HK-2 (cell line): ENCODE measurements around the gene ADGB.
A peak's percentile ranks its signal among the peaks of the same experiment; 100 is the strongest.
"Not testable (repeated sequence)": the region's sequence is repeated elsewhere in the genome, so short reads cannot be mapped to it uniquely, and the experiment has no call there.

Experiments used
- DNase-seq: peaks from one replicate; pipeline ENCODE4 v3.0.0-alpha.2; 2018; ENCODE audit not compliant: unreplicated experiment

ADGB gene

GRCh38 chr6:146819596-146820320 is 221.0 kb downstream of the ADGB start:
- no peak for DNase-seq

- DNase-seq = no peak
These were observed 228.6 kb downstream of the ADGB start for GRCh38 chr6:146827216-146827928.

GRCh38 chr6:146829792-146830565 is 231.2 kb downstream of the ADGB start:
- DNase-seq = no peak

GRCh38 chr6:146833157-146833556 is 234.4 kb downstream of the ADGB start:
- no peak for DNase-seq

- no peak for DNase-seq
These were observed 241.4 kb downstream of the ADGB start for GRCh38 chr6:146840216-146840615.

GRCh38 chr6:146840641-146841040 is 241.9 kb downstream of the ADGB start:
- DNase-seq = no peak

DNA sequence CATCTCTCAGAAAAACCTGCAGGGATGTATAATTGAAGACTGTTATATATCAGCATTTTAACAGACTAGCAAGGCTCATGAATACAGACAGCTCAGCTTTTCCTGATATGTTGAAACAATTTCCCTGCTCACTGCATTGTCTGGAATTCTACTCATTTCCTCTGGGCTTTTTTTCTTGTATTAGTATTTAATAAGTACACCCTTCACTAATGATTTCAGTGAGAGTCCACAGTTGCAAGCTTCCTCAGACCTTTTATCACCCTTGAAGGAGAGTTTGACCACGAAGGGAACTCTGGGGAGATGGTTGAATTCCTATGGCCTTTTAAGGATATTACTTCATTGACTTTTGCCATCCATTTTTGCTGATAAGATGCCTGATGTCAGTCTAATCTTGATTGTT is 248.7 kb downstream of the ADGB start:
- DNase-seq = no peak

GRCh38 chr6:146850238-146850896 is 251.6 kb downstream of the ADGB start:
- DNase-seq = peak; percentile 30

DNA sequence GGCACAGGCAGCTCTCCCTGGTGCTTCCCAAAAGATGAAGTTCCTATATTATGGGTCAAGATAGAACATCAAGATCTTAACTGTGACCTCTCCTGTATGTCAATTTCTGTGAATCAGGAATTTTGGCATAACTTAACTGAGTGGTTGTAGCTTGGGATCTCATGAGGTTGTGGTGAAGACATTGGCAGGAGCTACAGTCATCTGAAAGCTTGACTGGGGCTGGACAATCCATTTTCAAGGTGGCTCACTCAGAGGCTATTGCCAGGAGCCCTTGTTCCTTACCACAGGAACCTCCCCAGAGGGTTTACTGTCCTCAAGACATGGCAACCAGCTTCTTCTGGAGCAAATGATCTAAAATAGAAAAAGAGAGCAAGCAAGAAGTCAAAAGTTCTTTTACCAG is 252.2 kb downstream of the ADGB start:
- no peak for DNase-seq

DNA sequence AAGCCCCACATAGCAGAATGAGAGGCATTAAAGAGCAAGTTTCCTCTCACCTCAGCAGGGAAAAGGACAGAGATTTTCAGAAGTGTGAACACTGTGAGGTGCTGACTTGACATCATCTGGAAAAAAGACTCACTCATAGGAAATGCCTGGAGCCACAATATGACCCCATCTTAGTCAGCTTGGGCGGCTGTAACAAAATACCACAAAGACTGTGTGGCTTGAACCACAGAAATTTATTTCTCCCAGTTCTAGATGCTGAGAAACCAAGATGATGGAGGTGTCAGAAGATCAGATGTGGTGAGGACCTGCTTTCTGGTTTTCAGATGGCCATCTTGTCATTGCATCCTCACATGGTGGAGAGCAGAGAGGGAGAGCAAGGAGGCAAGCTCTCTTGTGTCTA is 253.1 kb downstream of the ADGB start:
- no peak for DNase-seq

GRCh38 chr6:146854521-146855255 is 255.9 kb downstream of the ADGB start:
- DNase-seq = not testable (repeated sequence)

DNA sequence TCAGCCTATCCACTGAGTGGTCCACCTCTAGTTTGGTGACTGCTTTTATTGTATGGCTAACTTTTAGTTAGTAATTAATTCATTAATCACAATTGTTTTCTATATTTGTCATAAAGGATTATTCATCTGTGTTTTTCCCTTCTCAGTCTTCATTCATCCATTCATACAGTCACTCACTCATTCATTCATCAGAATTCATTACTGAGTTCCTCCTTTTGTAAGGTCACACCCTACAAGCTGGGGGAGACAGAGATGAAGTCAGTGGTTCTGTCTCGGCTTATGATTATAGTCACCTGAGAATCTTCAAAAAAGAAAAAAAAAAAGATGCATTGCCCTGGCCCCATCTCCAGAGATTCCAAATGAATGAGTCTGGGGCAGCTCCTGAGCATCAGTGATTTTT is 257.1 kb downstream of the ADGB start:
- no peak for DNase-seq

- DNase-seq = no peak
These were observed 257.5 kb downstream of the ADGB start for GRCh38 chr6:146856296-146856695.

DNA sequence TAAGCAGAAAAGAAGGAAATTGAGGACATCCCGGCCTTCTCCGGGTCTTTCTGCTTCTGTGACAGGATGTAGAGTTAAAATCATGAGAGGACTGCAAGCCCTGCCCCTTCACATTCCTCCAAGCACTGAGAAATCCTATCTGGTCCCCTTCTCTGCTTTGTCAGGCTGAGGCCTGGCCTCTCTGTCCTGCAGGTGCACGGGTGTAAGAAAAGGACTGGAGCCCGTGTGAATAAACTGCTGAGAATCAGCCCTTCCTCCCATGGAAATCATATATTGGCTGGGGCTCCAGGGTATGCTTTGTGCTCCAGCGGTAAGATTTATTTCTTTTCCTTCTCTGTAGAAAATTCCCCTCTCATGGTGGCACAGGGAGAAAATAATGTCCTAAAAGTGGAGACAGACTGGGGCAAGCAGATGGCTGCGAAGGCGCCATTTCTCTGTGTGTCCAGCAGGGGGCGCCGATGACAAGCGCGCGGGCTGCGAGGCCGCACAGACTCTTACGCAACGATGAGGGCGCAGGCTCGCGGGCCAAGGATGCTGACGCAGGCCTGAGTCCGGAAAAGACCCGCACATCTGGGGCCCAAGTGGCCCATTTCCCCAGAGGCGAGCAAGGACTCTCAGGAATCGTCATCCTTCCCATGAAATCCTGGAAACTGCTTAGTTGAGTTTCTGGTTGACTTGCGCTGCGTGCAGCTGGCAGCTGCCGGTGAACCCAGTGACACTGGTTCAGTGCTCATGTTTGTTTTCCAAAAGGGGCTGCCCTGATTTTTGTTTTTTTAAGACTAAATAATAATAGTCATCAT is 258.6 kb downstream of the ADGB start:
- DNase-seq = peak; percentile 74

GRCh38 chr6:146857980-146858347 is 259.2 kb downstream of the ADGB start:
- no peak for DNase-seq

GRCh38 chr6:146859206-146859605 is 260.4 kb downstream of the ADGB start:
- DNase-seq = no peak

DNA sequence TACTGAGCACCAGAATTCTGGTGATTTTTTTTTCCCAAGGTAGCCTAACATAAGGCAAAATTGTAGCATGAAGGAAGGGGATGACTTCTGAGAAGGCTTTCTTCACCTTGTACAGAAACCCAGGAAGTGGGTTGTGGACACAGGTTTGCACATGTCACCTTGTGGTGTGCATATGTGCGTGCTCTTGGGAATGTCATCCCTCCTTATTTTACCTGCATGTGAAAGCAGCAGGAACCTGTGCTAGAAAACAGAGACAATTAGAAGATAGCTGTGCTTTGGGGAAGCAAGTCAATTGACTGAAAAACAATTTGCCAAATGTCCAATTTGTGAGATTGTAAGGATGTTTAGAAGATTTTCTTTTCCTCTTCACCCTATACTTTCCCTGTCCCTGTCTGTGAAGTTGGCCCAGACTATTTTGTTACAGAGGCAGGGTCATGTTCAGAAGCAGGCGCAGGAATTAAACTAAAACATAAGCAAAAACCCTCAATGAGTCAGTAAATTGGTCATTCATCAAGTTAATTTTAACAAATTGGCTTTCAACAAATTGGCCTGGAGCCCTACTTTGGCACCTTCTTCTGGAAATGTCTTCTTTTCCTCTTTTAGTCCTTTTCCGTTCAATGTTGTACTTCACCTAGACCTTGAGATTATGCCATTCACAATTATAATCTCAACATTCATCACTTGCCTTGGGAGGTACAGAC is 261.2 kb downstream of the ADGB start:
- no peak for DNase-seq

GRCh38 chr6:146860583-146860982 is 261.8 kb downstream of the ADGB start:
- DNase-seq = no peak

- DNase-seq = no peak
These were observed 262.3 kb downstream of the ADGB start for GRCh38 chr6:146861029-146861563.

DNA sequence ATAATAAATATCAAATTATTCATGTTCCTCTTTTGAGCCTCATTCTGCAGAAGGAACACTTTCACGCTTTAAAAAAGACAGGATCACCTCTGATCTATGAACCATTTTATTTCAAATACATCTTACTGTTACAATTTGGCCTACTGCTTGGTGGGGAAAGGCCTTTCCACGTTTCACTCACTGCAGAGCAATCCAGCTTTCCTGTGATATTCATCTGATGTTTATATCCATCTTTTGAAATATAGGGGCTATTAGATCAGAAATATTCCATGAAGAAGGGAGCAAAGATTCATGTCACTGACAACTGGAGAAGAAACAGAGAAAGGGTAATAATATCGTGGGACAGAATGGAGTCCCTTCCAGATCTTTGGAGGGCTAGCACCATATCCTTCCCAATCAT is 262.9 kb downstream of the ADGB start:
- no peak for DNase-seq
